SKM-1 (cell line): ENCODE results near the gene EVA1B.

Source experiments
- DNase-seq: peaks from one replicate; lab custom pipeline; 2025; ENCODE audit not compliant: unreplicated experiment; lab: John Stamatoyannopoulos, UW

The EVA1B gene

DNA sequence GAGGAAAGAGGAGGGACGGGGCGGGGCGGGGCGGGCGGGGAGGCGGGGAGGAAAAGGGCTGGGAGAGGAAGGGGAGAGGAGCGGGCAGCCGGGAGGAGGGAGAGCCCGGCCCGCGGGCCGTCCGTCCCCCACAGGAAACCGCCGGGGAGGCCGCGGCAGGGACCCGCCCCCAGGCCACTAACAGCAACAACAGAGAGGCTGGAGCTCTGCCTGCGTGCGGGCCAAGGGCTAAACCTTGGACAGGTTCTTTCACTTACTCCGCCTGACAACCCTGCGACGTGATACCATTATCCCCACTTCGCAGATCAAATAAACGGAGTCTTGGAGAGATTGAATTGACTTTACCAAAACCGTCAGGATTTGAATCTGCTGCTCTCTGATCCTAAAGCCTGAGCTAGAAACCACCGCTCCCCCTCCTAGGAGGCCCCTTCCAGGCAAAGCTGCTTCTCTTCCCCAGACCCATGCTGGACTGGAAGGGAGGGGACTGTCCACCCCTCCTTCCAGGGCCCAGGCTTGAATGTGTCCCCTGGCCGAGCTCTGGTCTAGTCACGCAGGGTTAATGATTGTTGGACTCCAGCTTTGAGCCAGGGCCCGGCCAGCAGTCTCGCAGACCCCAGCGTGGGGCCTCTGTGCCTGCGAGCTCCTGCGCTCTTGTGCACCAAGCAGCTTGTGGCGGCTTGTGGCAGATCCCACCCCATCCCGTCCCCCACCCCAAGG is at the start of gene EVA1B:
Gene EVA1B, minus strand, starts transcription at position 10 of the 717 bp plus-strand sequence. CDS start 608 bp downstream, outside the sequence.
- no peak for DNase-seq

DNA sequence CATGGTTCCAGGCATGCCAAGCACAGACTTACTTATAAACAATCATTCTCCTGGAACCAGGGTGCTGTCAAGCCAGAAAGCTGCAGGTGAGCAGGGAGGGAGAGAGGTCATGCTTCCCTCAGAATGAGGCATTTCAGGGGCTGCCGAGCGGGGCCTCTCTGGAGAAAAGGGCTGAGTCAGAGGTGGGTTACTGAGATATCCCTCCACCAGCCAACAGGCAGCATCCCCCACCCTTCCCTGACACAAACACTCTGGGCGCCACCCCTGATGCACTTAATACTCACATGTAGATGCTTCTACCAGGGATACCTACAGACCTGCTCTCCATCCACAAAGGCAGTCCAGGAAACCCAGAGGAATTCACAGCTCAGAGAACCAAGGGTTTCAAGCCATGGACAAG is 49.2 kb upstream of the EVA1B start:
- DNase-seq = no peak

DNA sequence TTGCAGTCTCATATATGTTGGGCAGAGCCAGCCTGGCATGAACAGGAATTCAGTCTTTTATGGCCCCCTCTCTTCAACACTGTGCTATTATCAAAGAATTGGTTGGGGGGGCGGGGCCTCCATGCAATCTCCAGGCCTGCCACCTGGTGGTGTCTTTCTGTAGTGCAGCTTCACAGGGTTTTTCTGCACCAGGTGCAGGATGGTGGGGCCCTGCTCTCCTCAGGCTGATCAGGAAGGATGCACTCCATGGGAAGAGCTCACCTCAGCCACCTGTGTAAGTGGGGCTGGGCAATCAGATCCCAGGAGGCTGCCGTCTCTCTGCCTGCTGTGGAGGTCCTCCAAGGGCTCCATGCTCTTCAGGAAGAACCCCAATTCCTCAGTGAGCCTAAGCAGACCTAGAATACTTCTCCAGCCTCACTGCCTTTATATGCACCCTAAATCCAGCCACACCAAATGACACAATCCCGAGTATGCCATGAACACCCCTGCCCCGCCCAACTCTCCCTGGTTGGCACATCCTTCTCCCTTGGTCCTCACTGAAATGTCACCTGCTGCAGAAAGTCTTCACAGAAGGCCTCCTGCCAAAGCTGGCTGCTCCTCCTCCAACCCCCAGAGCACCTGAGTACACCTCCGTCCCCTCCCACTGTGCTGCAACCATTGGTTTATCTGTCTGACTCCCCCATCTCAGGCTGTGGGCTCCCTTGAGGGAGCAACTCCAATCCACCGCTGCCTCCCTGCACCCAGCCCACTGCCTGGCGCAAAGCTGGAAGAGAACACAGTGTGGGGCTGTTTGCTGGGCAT is 45.8 kb upstream of the EVA1B start:
- DNase-seq = peak; percentile 63

GRCh38 chr1:36367798-36368197 is 44.4 kb upstream of the EVA1B start:
- no peak for DNase-seq

GRCh38 chr1:36367066-36367465 is 43.6 kb upstream of the EVA1B start:
- DNase-seq = no peak

DNA sequence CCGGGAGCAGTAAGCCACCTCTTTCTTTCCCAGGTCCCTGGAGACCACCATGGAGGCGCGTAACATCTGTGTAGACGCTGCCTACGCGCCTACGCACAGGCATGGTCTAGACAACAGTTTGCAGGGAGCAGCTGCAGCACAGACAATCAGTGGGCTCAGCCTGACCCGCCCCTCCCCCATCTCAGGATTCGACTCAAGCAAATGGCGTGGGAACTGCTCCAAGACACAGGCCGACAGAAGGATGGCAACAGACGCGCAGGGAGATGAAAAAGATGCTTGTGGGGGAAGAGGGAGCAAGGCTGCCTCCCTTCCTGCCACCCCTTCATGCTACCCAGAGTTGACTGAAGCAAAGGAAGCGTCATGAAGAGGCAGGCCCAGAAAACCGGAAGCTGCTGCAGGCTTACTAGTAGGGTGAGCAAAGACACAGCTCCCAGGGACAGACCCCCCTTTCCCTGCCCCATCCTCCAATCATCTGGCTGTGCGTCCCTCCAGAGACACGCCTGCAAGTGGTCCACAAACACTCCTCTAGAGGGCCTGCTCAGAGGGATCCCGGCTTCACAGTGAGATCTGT is 42.7 kb upstream of the EVA1B start:
- no peak for DNase-seq

DNA sequence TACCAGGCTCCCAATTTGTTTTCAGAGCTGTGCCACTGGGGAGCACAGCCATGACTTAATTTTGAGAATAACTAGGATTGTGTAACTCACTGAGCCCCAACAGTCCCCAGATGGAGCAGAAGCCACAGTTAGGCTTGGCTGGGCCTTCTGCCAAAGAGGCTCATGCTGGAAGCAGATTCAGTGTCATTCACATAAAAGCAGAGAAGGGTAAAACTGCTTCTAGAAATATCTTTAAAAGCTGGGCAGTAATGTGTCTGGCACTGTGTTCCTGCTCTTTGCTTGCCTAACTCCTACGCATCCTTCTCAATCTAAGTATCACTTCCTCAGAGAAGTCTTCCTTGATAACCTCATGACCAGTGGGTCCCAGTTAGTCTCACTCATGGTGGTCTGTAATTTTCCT is 41.9 kb upstream of the EVA1B start:
- DNase-seq = no peak

- DNase-seq = no peak
Observed at GRCh38 chr1:36359911-36360550, 36.6 kb upstream of the EVA1B start.

- no peak for DNase-seq
Observed at GRCh38 chr1:36359383-36359782, 35.9 kb upstream of the EVA1B start.

DNA sequence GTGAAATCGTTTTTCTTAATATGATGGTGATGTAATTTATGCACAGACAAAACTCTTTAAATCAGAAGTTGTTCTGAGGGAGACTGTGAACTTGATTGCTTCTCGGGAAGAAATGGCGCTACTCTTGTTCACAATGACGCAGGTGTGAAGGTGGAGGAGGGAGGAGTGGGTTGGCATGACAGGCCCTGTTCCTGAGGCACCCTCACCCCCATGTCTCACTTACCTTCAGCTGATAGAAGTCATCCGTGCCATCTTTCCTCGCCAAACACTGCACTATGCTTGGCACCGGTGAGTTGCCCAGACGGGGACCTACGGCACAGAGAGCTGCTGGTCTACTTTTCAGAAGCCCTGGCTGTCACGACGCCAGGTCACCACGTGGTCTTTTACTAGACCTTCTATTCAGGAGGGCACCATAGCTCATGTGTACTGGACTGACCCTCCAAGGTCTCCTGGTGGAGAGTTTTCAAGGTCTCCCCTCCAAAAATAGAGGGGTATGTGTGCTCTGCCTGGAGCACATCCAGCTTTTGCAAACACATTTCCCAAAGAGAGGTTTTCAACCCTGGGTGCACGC is 35.2 kb upstream of the EVA1B start:
- no peak for DNase-seq

- no peak for DNase-seq
Observed at GRCh38 chr1:36355811-36356210, 32.4 kb upstream of the EVA1B start.

DNA sequence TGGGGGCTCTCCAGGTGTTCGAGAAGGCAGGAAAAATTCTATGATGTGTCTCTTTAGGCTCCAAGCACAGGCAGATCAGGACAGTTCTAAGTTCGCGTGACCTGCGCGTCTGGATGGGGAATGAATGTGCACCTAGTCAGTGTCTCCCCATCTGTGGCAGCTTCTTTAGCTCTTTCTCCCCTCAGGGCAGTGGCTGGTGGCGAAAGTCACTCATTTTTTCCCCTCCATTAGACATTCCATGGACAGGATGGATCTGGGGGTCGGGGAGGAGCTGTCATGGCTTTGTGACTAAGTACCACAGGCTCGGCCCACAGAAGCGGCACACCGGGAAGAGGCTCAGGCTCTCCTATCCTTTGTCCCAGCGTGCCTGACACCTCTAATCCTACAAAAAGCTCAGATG is 31.0 kb upstream of the EVA1B start:
- no peak for DNase-seq

DNA sequence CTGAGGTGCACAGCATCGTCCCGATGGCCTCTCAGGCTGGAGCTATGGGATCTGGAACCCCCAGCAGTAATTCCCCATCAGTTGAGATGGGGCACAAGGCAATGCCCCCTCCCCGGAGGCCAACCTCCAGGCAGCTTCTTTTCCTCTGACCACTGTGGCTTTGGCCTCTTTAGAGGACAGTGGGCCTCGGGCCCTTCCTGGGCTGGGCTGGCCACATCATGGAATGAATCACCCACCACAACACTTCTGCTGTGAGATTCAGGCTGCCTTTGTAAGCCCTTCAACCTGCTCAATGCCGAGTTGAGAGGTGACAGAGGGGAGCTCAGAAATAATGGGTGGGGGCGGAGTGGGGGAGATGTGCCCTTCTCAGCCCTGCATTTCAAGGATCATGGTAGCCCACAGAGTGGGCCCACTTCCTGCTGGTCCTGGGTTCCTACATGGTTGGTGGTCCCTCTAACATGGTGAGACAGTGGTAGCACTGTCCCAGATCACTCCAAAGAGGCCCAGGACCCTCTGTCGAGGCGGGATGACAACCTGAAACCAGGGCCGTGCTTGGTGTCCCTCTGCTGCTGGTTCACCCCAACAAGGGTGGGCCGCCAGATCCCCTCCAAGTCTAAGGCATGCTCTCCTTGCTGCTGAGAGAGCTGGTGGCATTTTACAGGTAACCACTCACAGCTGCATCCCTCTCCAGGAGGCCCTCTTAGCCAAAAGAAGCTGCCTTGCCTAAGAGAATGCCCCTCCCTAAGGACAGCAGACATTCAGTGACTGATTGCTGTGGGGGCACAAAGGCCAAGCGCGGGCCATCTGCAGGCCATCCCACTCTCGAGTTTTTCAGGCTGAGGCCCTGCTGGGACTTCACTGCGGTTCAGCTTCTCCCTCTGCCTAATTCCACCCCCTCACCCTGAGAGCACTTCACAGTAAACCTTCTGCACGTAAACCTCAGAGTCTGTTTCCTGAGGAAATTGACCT is 29.7 kb upstream of the EVA1B start:
- no peak for DNase-seq

GRCh38 chr1:36352125-36352909 is 28.9 kb upstream of the EVA1B start:
- no peak for DNase-seq

DNA sequence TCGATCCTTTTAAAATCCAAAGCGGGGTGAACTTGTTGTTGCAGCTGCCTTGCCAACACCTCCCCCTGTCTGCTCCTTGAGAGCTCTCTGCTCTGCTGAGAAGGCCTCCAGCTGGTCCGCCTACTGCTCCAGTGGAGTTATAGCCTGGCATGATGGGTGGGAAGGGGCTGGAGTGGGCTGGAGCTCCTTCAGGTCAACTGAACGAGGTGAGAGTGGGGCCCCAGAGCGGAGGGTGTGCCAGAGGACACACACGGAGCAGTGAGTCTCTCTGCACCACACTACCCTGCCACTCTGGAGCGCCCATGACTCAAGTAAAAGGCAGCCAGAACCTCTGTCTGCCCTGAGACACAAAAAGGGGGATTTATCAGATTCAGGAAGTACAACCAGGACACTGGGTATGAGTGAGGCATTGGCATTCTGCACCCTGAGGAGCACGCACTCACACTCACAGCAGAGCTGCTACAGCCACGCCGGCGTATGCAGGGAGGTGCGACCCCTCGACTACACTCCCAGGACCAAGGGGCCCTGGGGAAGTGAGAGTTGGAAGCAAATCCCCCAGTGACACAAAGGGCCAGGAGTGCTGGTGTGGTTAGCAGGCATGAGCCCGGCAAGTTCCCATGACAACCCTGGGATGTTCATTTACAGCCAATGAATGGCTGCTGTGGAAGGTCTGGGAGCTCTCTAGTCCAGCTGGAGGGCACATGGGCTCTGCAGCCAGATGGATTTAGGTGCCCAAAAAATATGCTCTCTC is 28.0 kb upstream of the EVA1B start:
- DNase-seq = no peak

GRCh38 chr1:36350659-36351226 is 27.3 kb upstream of the EVA1B start:
- no peak for DNase-seq

- no peak for DNase-seq
Observed at GRCh38 chr1:36349839-36350238, 26.4 kb upstream of the EVA1B start.

GRCh38 chr1:36349241-36349671 is 25.8 kb upstream of the EVA1B start:
- DNase-seq = no peak
